GM10248 (cell line): ENCODE measurements around the gene GCM1.

Experiments used
- CTCF ChIA-PET: fragments of 300-600 bp; sonication (Branson Sonifier 250); formaldehyde crosslinking; extraction: SDS; loops from one replicate; lab custom pipeline; 2021; ENCODE audit warnings: antibody characterized with exemption; lab: Yijun Ruan, JAX
- POLR2A ChIA-PET: fragments of 350-650 bp; sonication (Branson Sonifier 250); formaldehyde crosslinking; extraction: SDS; loops from one replicate; lab custom pipeline; 2020; ENCODE audit warnings: antibody characterized with exemption; lab: Yijun Ruan, JAX
- DNase-seq: peaks from one replicate; pipeline ENCODE4 v3.0.0; 2012; ENCODE audit errors: extremely low spot score
- CTCF ChIP-seq: IDR thresholded peaks from 2 replicates; pipeline ENCODE4 v1.5.1; 2012; ENCODE audit warnings: mild to moderate bottlenecking, low read depth; ENCODE audit errors: extremely low read depth, missing control alignments, control extremely low read depth

The GCM1 gene

GRCh38 chr6:53142810-53143209 is 5.8 kb downstream of the GCM1 start:
- DNase-seq, result no peak
- CTCF ChIA-PET, result interaction anchor here (1.8 kb wide), 1 partner anchor 9 kb away, joined by 5 read pairs; no protein-coding TSS in a partner anchor
- no peak for TF ChIP-seq CTCF
- POLR2A ChIA-PET, result no interaction called here

- no peak for TF ChIP-seq CTCF
- CTCF ChIA-PET, result interaction anchor here (1.0 kb wide), 1 partner anchor 14 kb away, joined by 3 read pairs; no protein-coding TSS in a partner anchor
- no peak for DNase-seq
- POLR2A ChIA-PET, result no interaction called here
These were observed 8.7 kb downstream of the GCM1 start for GRCh38 chr6:53139841-53140413.

GRCh38 chr6:53136000-53136609 is 12.5 kb downstream of the GCM1 start:
- no peak for DNase-seq
- POLR2A ChIA-PET, result no interaction called here
- no peak for TF ChIP-seq CTCF
- CTCF ChIA-PET, result no interaction called here

GRCh38 chr6:53134601-53135235 is 13.9 kb downstream of the GCM1 start:
- POLR2A ChIA-PET, result no interaction called here
- DNase-seq, result no peak
- CTCF ChIA-PET, result no interaction called here
- no peak for TF ChIP-seq CTCF

- TF ChIP-seq CTCF, result no peak
- no peak for DNase-seq
- CTCF ChIA-PET, result no interaction called here
- POLR2A ChIA-PET, result no interaction called here
These were observed 14.7 kb downstream of the GCM1 start for GRCh38 chr6:53133961-53134360.

GRCh38 chr6:53130569-53131290 is 17.9 kb downstream of the GCM1 start:
- no peak for DNase-seq
- TF ChIP-seq CTCF, result no peak
- POLR2A ChIA-PET, result no interaction called here
- CTCF ChIA-PET, result no interaction called here
